Measurements from ENCODE around the gene USP37.

The USP37 gene

DNA sequence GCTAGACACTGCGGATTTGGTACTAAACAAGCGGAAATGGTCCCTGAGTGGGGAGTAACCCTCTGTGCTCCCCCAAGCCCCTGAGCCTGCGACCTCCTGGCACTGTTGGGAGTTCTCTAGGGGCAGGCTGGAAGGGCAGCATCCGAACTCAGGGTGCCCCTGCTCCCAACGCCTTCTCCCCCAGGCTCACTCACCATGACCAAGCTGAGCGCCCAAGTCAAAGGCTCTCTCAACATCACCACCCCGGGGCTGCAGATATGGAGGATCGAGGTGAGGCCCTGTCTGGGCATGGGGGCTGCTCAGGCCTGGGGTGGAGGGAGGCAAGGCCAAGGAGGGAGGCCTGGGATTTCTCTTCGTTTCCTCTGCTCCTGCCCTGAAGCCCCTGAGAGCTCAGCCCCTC is 144.6 kb downstream of the USP37 start:
- no CpG with 5 or more reads among the region's 9 CpGs for WGBS, 2 donors (ENCODE audit: extremely low coverage in 2 of 2, insufficient read length in 2 of 2, insufficient replicate concordance in 1 of 2)
- Histone ChIP-seq H3K14ac (ENCODE audit: low read length) (no peak overlapping the region), H2BK5ac (ENCODE audit: low read length) (no peak overlapping the region)

DNA sequence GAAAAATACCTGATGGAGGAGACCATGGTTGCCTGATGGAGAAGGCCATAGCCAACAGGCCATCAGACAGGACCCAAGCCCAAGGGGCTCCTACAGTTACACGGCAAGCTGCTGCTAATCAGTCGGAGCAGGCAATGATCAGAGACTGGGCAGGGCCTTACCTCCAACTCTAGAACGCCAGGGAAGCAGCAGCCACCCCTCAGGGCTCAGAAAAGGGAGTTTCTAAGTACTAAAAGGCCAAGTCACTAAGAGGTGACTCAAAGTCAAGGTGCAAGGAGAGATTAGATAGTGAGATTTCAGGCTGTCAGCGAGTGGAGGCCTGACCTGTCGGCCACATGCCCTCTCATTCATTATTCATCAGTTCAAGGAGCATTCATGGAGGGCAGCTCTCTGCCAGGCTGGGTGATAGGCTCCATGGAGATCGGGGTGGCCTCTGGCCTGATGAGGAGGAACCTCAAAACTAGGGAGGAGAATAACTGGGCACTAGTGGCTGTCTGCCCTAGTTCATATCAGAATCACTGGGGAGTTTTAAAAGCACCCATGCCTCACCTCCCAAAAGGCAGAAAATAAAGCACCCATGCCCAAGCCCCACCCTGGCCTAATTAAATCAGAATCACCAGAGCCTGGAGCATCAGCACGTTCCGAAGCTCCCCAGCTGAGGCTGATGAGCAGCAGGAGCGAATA is 145.6 kb downstream of the USP37 start:
- Histone ChIP-seq H3K79me1 (ENCODE audit: low read depth, low read length) (peaks cover 3% of the 10 kb centered on the region), H2BK5ac (ENCODE audit: low read length) (no peak overlapping the region), H3K9me3 (replicated peaks in 1 of 2; ENCODE audit: control insufficient read depth in 2 of 2, insufficient read depth in 1 of 2, low read depth in 1 of 2, low read length in 2 of 2) (no peaks in the 10 kb centered on the region), H2AFZ (ENCODE audit: low read length) (no peak overlapping the region), H3K4ac (ENCODE audit: low read length) (no peak overlapping the region), H3K4me2 (ENCODE audit: insufficient read depth, low read length, poor library complexity, severe bottlenecking) (no peak overlapping the region), H3K9ac (ENCODE audit: low read depth, low read length, poor library complexity) (no peak overlapping the region), H2AK5ac (ENCODE audit: low read depth, low read length) (no peak overlapping the region), H4K91ac (ENCODE audit: low read depth, low read length, poor library complexity) (no peak overlapping the region), H3K27ac (replicated peaks; ENCODE audit: low read length) (no peak overlapping the region), H2BK15ac (ENCODE audit: low read length) (no peak overlapping the region), H3K27me3 (ENCODE audit: control insufficient read depth in 3 of 3, insufficient read depth in 3 of 3, low read depth in 1 of 3, low read length in 3 of 3) (peaks cover 0 to 2% (median under 1%) of the 10 kb centered on the region in 3 experiments), H3K18ac (ENCODE audit: low read length) (no peak overlapping the region), H2BK120ac (ENCODE audit: low read depth, low read length) (no peak overlapping the region), H4K8ac (ENCODE audit: low read depth, low read length) (no peak overlapping the region), H3K14ac (ENCODE audit: low read length) (no peak overlapping the region), H2BK12ac (ENCODE audit: low read length) (no peak overlapping the region), H3K4me3 (ENCODE audit: low read length in 2 of 2) (no peak overlapping the region), H3K23ac (ENCODE audit: low read depth, low read length, poor library complexity) (no peak overlapping the region), H3K36me3 (replicated peaks in 1 of 2; ENCODE audit: control insufficient read depth in 2 of 2, insufficient read depth in 2 of 2, low read length in 2 of 2) (peaks cover 0 to 2% of the 10 kb centered on the region in 2 donors), H3K4me1 (ENCODE audit: control insufficient read depth in 2 of 2, insufficient read depth in 1 of 2, low read depth in 1 of 2, low read length in 2 of 2) (peaks cover 0 to 15% of the 10 kb centered on the region in 2 donors)
- no CpG with 5 or more reads among the region's 9 CpGs for WGBS, 2 donors (ENCODE audit: extremely low coverage in 2 of 2, insufficient read length in 2 of 2, insufficient replicate concordance in 1 of 2)
- DNase-seq (ENCODE audit: low spot score): no peak

More for the DNA sequence above, 144.6 kb downstream of the USP37 start:
- Histone ChIP-seq H3K4me2 (ENCODE audit: insufficient read depth, low read length, poor library complexity, severe bottlenecking) (no peak overlapping the region), H4K8ac (ENCODE audit: low read depth, low read length) (no peak overlapping the region), H2BK12ac (ENCODE audit: low read length) (no peak overlapping the region), H3K9ac (ENCODE audit: low read depth, low read length, poor library complexity) (no peak overlapping the region), H3K23ac (ENCODE audit: low read depth, low read length, poor library complexity) (peak overlapping the region; percentile 73), H3K4me1 (ENCODE audit: control insufficient read depth in 2 of 2, insufficient read depth in 1 of 2, low read depth in 1 of 2, low read length in 2 of 2) (peaks cover 0 to 15% of the 10 kb centered on the region in 2 donors), H2AFZ (ENCODE audit: low read length) (peak overlapping the region; percentile 73), H2BK120ac (ENCODE audit: low read depth, low read length) (no peak overlapping the region), H3K4me3 (ENCODE audit: low read length in 2 of 2) (no peak overlapping the region), H4K91ac (ENCODE audit: low read depth, low read length, poor library complexity) (no peak overlapping the region), H3K4ac (ENCODE audit: low read length) (no peak overlapping the region), H3K36me3 (replicated peaks in 1 of 2; ENCODE audit: control insufficient read depth in 2 of 2, insufficient read depth in 2 of 2, low read length in 2 of 2) (peaks cover 0 to 2% of the 10 kb centered on the region in 2 donors), H3K27me3 (ENCODE audit: control insufficient read depth in 3 of 3, insufficient read depth in 3 of 3, low read depth in 1 of 3, low read length in 3 of 3) (peaks cover 0 to 7% (median 2%) of the 10 kb centered on the region in 3 experiments), H2BK15ac (ENCODE audit: low read length) (no peak overlapping the region), H3K9me3 (replicated peaks in 1 of 2; ENCODE audit: control insufficient read depth in 2 of 2, insufficient read depth in 1 of 2, low read depth in 1 of 2, low read length in 2 of 2) (peaks cover 0 to 2% of the 10 kb centered on the region in 2 donors), H3K27ac (replicated peaks; ENCODE audit: low read length) (no peak overlapping the region), H3K79me1 (ENCODE audit: low read depth, low read length) (peaks cover 4% of the 10 kb centered on the region), H2AK5ac (ENCODE audit: low read depth, low read length) (no peak overlapping the region), H3K18ac (ENCODE audit: low read length) (peak overlapping the region; percentile 16)
- no peak for DNase-seq (ENCODE audit: low spot score)

DNA sequence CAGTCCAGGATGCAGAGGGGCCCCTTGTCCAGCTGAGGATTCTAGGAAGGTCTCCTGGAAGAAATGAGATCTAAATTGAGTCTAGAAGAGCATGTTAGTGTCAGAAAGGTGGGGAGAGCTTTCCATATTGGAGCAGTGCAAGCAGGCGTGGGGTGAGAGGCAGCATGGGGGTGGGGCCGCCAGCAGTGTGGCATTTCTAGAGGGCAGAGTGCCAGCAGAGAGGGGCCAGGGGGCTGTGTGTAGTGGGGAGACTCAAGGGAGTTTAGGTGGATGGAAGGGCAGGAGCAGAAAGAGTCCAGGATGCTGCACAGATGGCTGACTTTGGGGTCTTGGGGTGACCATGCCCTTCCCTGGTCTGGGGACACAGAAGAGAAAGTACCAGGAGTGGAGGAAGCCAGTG is 147.1 kb downstream of the USP37 start:
- no peak overlapping the region for H2AK5ac ChIP-seq (ENCODE audit: low read depth, low read length)
- H2AFZ ChIP-seq (ENCODE audit: low read length): no peak overlapping the region
- no peak for DNase-seq (ENCODE audit: low spot score)
- H3K4me3 ChIP-seq (ENCODE audit: low read length in 2 of 2): no peak overlapping the region
- no peak overlapping the region for H3K9ac ChIP-seq (ENCODE audit: low read depth, low read length, poor library complexity)
- H3K36me3 ChIP-seq (replicated peaks in 1 of 2; ENCODE audit: control insufficient read depth in 2 of 2, insufficient read depth in 2 of 2, low read length in 2 of 2): peaks cover 0 to 2% of the 10 kb centered on the region in 2 donors
- peaks cover 0 to 5% (median 2%) of the 10 kb centered on the region in 3 experiments for H3K27me3 ChIP-seq (ENCODE audit: control insufficient read depth in 3 of 3, insufficient read depth in 3 of 3, low read depth in 1 of 3, low read length in 3 of 3)
- no peaks in the 10 kb centered on the region for H3K9me3 ChIP-seq (replicated peaks in 1 of 2; ENCODE audit: control insufficient read depth in 2 of 2, insufficient read depth in 1 of 2, low read depth in 1 of 2, low read length in 2 of 2)
- H2BK12ac ChIP-seq (ENCODE audit: low read length): no peak overlapping the region
- H3K23ac ChIP-seq (ENCODE audit: low read depth, low read length, poor library complexity): no peak overlapping the region
- no peak overlapping the region for H3K4ac ChIP-seq (ENCODE audit: low read length)
- no peak overlapping the region for H4K91ac ChIP-seq (ENCODE audit: low read depth, low read length, poor library complexity)
- H2BK15ac ChIP-seq (ENCODE audit: low read length): no peak overlapping the region
- H3K4me1 ChIP-seq (ENCODE audit: control insufficient read depth in 2 of 2, insufficient read depth in 1 of 2, low read depth in 1 of 2, low read length in 2 of 2): peaks cover 0 to 15% of the 10 kb centered on the region in 2 donors
- no peak overlapping the region for H3K18ac ChIP-seq (ENCODE audit: low read length)
- no CpG with 5 or more reads among the region's 2 CpGs for WGBS, 2 donors (ENCODE audit: extremely low coverage in 2 of 2, insufficient read length in 2 of 2, insufficient replicate concordance in 1 of 2)
- H3K4me2 ChIP-seq (ENCODE audit: insufficient read depth, low read length, poor library complexity, severe bottlenecking): no peak overlapping the region
- H3K27ac ChIP-seq (replicated peaks; ENCODE audit: low read length): no peak overlapping the region
- H3K79me1 ChIP-seq (ENCODE audit: low read depth, low read length): peaks cover 3% of the 10 kb centered on the region
- H4K8ac ChIP-seq (ENCODE audit: low read depth, low read length): no peak overlapping the region
- no peak overlapping the region for H3K14ac ChIP-seq (ENCODE audit: low read length)
- H2BK5ac ChIP-seq (ENCODE audit: low read length): no peak overlapping the region
- H2BK120ac ChIP-seq (ENCODE audit: low read depth, low read length): no peak overlapping the region

DNA sequence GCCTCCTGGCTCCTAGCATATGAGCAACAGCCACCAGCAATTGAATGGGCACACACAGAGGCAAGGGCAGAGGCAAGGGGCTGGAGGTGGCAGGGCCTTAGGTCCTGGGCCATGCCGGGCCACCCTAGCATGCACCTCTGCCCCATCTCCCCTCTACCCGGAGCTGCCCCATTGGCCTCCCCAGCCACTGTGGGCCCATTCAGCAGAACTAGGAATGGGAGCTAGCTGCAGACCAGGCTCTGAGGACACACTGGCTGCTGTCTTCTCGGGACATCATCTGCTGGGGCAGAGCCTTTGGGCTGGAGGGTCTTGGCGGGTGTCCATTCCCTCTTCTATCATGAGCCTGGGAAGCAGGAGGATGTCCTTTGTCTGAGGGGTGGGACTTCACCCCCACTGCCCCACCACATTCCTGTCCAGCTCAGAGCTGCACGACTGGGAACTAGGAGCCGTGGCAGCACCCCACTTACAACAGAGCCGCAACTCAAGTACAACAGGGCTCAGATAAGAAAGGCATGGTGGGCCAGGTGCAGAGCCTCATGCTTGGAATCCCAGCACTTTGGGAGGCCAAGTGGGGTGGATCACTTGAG is 148.4 kb downstream of the USP37 start:
- Histone ChIP-seq H2BK15ac (ENCODE audit: low read length) (peak overlapping the region; percentile 24), H4K8ac (ENCODE audit: low read depth, low read length) (peak overlapping the region; percentile 92), H2BK5ac (ENCODE audit: low read length) (no peak overlapping the region), H3K27me3 (ENCODE audit: control insufficient read depth in 3 of 3, insufficient read depth in 3 of 3, low read depth in 1 of 3, low read length in 3 of 3) (peaks cover 0 to 5% (median 2%) of the 10 kb centered on the region in 3 experiments), H3K4ac (ENCODE audit: low read length) (no peak overlapping the region), H3K18ac (ENCODE audit: low read length) (peak overlapping the region; percentile 31), H3K23ac (ENCODE audit: low read depth, low read length, poor library complexity) (peak overlapping the region; percentile 10), H3K4me2 (ENCODE audit: insufficient read depth, low read length, poor library complexity, severe bottlenecking) (no peak overlapping the region), H3K36me3 (replicated peaks in 1 of 2; ENCODE audit: control insufficient read depth in 2 of 2, insufficient read depth in 2 of 2, low read length in 2 of 2) (peaks cover 0 to 2% of the 10 kb centered on the region in 2 donors), H2AFZ (ENCODE audit: low read length) (no peak overlapping the region), H3K4me1 (ENCODE audit: control insufficient read depth in 2 of 2, insufficient read depth in 1 of 2, low read depth in 1 of 2, low read length in 2 of 2) (peaks cover 0 to 15% of the 10 kb centered on the region in 2 donors), H4K91ac (ENCODE audit: low read depth, low read length, poor library complexity) (no peak overlapping the region), H3K4me3 (ENCODE audit: low read length in 2 of 2) (no peak overlapping the region), H3K14ac (ENCODE audit: low read length) (no peak overlapping the region), H2BK120ac (ENCODE audit: low read depth, low read length) (no peak overlapping the region), H3K9me3 (replicated peaks in 1 of 2; ENCODE audit: control insufficient read depth in 2 of 2, insufficient read depth in 1 of 2, low read depth in 1 of 2, low read length in 2 of 2) (no peaks in the 10 kb centered on the region), H3K79me1 (ENCODE audit: low read depth, low read length) (peaks cover 3% of the 10 kb centered on the region), H2AK5ac (ENCODE audit: low read depth, low read length) (peak overlapping the region; percentile 86), H2BK12ac (ENCODE audit: low read length) (no peak overlapping the region), H3K27ac (replicated peaks; ENCODE audit: low read length) (no peak overlapping the region), H3K9ac (ENCODE audit: low read depth, low read length, poor library complexity) (no peak overlapping the region)
- WGBS, 2 donors (ENCODE audit: extremely low coverage in 2 of 2, insufficient read length in 2 of 2, insufficient replicate concordance in 1 of 2): no CpG with 5 or more reads among the region's 7 CpGs
- no peak for DNase-seq (ENCODE audit: low spot score)

All from neuronal stem cell (in vitro differentiated cells).